Measurements from ENCODE around the gene KICS2. TPM values are rescaled to one million over a fixed set of nuclear protein-coding genes. Genes with fewer than 3 reads are reported as not detected.
"Not testable (repeated sequence)": the region's sequence is repeated elsewhere in the genome, so short reads cannot be mapped to it uniquely, and the experiment has no call there.

Gene KICS2
- total and polyA plus RNA-seq, 12 donors = 1.8 to 6.1 (median 3.9) TPM

- 97 to 98% methylated on average over 3 of the region's 3 CpGs for WGBS, 2 donors
- Histone ChIP-seq H3K27me3 (no peaks in the 10 kb centered on the region), H3K27ac (no peak overlapping the region), H3K36me3 (peaks cover 0 to 6% (median 0%) of the 10 kb centered on the region in 9 donors), H3K9me3 (no peaks in the 10 kb centered on the region), H3K4me3 (no peak overlapping the region), H3K4me1 (peaks cover 0 to 26% (median 11%) of the 10 kb centered on the region in 9 donors)
- TF ChIP-seq CTCF (IDR thresholded peaks at IDR 0.05) = no peak
- intact Hi-C loops (cut with DNase I) = loop anchor here in 1 of 10 donors (10.0 kb wide), 1 partner anchor 125 kb away; no protein-coding TSS in a partner anchor
- DNase-seq (no peak), ATAC-seq (no peak)
These were observed 2.0 kb downstream of the KICS2 start for GRCh38 chr12:64220046-64220445.

GRCh38 chr12:64219145-64219544, 3.0 kb downstream of the KICS2 start:
- H3K27ac ChIP-seq = peak overlapping the region in 1 of 10 donors; percentile 14
- H3K36me3 ChIP-seq = peaks cover 0 to 15% (median 3%) of the 10 kb centered on the region in 9 donors
- no peak for DNase-seq
- H3K4me3 ChIP-seq = no peak overlapping the region
- WGBS, 2 donors = 49 to 52% methylated on average over 2 of the region's 2 CpGs
- H3K4me1 ChIP-seq = peaks cover 0 to 26% (median 11%) of the 10 kb centered on the region in 9 donors
- ATAC-seq = no peak
- TF ChIP-seq CTCF (IDR thresholded peaks at IDR 0.05) = no peak
- no peaks in the 10 kb centered on the region for H3K27me3 ChIP-seq
- no peaks in the 10 kb centered on the region for H3K9me3 ChIP-seq
- intact Hi-C loops (cut with DNase I) = no loop called here

- no peak for TF ChIP-seq CTCF (IDR thresholded peaks at IDR 0.05)
- WGBS, 2 donors = 71 to 72% methylated on average over 5 of the region's 5 CpGs
- ATAC-seq = no peak
These were observed 3.5 kb downstream of the KICS2 start for GRCh38 chr12:64218597-64218996.

GRCh38 chr12:64217643-64218042, 4.5 kb downstream of the KICS2 start:
- H3K27ac ChIP-seq; intact Hi-C loops (cut with DNase I); H3K4me3 ChIP-seq; H3K27me3 ChIP-seq; DNase-seq; ATAC-seq; H3K9me3 ChIP-seq: not testable (repeated sequence)
- Histone ChIP-seq H3K4me1 (peaks cover 0 to 23% (median 9%) of the 10 kb centered on the region in 9 donors), H3K36me3 (peaks cover 0 to 28% (median 4%) of the 10 kb centered on the region in 9 donors)
- WGBS, 2 donors = 96 to 97% methylated on average over 7 of the region's 7 CpGs

More at GRCh38 chr12:64218597-64218996, 3.5 kb downstream of the KICS2 start:
- no peaks in the 10 kb centered on the region for H3K27me3 ChIP-seq
- no peaks in the 10 kb centered on the region for H3K9me3 ChIP-seq
- DNase-seq = no peak
- H3K4me1 ChIP-seq = peaks cover 0 to 26% (median 11%) of the 10 kb centered on the region in 9 donors
- intact Hi-C loops (cut with DNase I) = no loop called here
- no peak overlapping the region for H3K4me3 ChIP-seq
- H3K36me3 ChIP-seq = peaks cover 0 to 21% (median 4%) of the 10 kb centered on the region in 9 donors
- no peak overlapping the region for H3K27ac ChIP-seq

GRCh38 chr12:64216239-64216638, 5.9 kb downstream of the KICS2 start:
- intact Hi-C loops (cut with DNase I) = no loop called here
- no peak for TF ChIP-seq CTCF (IDR thresholded peaks at IDR 0.05)
- peaks cover 0 to 40% (median 4%) of the 10 kb centered on the region in 9 donors for H3K36me3 ChIP-seq
- no peaks in the 10 kb centered on the region for H3K9me3 ChIP-seq
- DNase-seq (no peak), ATAC-seq (no peak)
- H3K4me1 ChIP-seq = peaks cover 0 to 17% (median 4%) of the 10 kb centered on the region in 9 donors
- H3K4me3 ChIP-seq = no peak overlapping the region
- H3K27ac ChIP-seq = no peak overlapping the region
- H3K27me3 ChIP-seq = no peaks in the 10 kb centered on the region

Data from heart right ventricle (tissue), 16 donors.